WI38 (cell line): ENCODE results near the gene CC2D2B.

Experiments
- H3K4me3 ChIP-seq: 2 replicates; pipeline ENCODE4 v1.5.1; 2011; ENCODE audit warnings: low read depth, mild to moderate bottlenecking, control low read depth, low read length
- TF ChIP-seq, protein P1 (sequence below): IDR thresholded peaks from 2 replicates; pipeline ENCODE4 v1.5.1; 2012; ENCODE audit warnings: low read depth, mild to moderate bottlenecking, control low read depth, low read length

Gene CC2D2B

DNA sequence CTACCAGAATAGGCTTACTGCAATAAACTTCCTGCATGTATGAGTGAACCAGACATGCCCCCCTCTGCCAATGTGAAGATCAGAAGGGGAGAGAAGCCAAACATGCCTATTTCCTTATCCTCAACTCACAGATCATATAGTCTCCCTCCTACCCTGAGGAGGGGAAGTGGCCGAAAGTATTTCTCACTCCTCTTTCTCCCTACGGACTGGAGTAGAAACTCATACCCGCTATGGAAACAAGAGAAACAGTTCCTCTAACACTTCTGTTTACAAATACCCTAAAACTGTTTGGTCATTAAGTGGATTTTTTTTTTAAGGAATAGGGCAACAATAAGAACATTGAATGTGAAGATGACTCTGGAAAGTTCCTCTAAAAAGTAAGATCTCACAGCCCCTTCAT is 167.0 kb downstream of the CC2D2B start:
- TF ChIP-seq, protein P1, sequence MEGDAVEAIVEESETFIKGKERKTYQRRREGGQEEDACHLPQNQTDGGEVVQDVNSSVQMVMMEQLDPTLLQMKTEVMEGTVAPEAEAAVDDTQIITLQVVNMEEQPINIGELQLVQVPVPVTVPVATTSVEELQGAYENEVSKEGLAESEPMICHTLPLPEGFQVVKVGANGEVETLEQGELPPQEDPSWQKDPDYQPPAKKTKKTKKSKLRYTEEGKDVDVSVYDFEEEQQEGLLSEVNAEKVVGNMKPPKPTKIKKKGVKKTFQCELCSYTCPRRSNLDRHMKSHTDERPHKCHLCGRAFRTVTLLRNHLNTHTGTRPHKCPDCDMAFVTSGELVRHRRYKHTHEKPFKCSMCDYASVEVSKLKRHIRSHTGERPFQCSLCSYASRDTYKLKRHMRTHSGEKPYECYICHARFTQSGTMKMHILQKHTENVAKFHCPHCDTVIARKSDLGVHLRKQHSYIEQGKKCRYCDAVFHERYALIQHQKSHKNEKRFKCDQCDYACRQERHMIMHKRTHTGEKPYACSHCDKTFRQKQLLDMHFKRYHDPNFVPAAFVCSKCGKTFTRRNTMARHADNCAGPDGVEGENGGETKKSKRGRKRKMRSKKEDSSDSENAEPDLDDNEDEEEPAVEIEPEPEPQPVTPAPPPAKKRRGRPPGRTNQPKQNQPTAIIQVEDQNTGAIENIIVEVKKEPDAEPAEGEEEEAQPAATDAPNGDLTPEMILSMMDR, result no peak

DNA sequence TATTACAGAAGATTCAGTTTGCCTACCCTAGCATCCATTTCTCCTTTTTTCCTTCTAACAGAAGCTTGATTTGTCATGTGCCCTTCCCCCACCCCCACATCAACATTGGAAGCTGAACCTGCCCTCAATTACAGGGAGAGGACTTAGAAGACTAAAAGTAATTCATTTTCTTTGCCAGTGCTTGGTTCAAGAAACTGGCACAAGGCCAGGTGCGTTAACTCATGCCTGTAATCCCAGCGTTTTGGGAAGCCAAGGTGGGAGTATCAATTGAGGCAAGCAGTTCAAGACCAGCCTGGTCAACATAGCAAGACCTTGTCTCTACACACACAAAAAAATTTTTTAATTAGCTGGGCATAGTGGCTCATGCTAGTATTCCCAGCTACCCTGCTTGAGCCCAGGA is 168.2 kb downstream of the CC2D2B start:
- no peak overlapping the region for H3K4me3 ChIP-seq
- TF ChIP-seq, protein P1, result no peak

More for the DNA sequence above, 167.0 kb downstream of the CC2D2B start:
- H3K4me3 ChIP-seq, result no peak overlapping the region

DNA sequence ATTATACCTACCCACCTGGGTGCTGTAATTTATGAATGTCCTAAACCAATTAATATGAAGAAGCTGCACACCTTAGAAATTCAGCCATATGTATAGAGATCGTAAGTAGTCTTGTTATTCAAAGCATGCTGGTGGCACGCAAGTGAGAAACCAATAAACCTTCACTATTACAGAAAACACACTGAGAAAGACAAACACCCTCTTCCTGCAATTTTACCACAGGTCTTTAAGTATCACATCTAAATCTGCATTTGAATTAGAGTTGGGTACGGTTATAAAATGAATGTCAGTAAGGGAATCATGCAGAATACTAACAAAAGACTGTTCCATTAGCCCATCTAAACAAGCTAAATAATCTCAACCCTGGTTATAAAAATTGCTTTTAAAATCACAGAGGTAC is 169.4 kb downstream of the CC2D2B start:
- TF ChIP-seq, protein P1, result no peak
- H3K4me3 ChIP-seq, result no peak overlapping the region

GRCh38 chr10:96082153-96082552 is 174.4 kb downstream of the CC2D2B start:
- no peak overlapping the region for H3K4me3 ChIP-seq
- TF ChIP-seq, protein P1, result no peak
